Erythroblast (primary cell): Measurements from ENCODE around the gene GNG10.

Experiments used
- GATA1 ChIP-seq: IDR thresholded peaks from 2 replicates; pipeline ENCODE4 v1.6.1; 2011; ENCODE audit warnings: low read depth, mild to moderate bottlenecking, control low read depth, low read length, moderate library complexity
- POLR2A ChIP-seq: IDR thresholded peaks from 2 replicates; pipeline ENCODE4 v1.6.1; 2011; ENCODE audit warnings: mild to moderate bottlenecking, low read length

- TF ChIP-seq POLR2A = no peak
- TF ChIP-seq GATA1 = no peak
These were observed 12.4 kb upstream of the GNG10 start for GRCh38 chr9:111649016-111649415.
